Right cardiac atrium (tissue), 5 donors: Measurements from ENCODE around the gene DHX36. TPM values are rescaled to one million over a fixed set of nuclear protein-coding genes. Genes with fewer than 3 reads are reported as not detected.
A peak's percentile ranks its signal among the peaks of the same experiment; 100 is the strongest.

ENCODE experiments used
- ATAC-seq, 2 donors: fragments of 200-7000 bp; cut with Tn5 transposase; one replicate each; pipeline versions ENCODE4 v1.8.0 to v1.9.1; 2020; ENCODE audit warnings: moderate library complexity in 2 of 2, mild to moderate bottlenecking in 1 of 2
- DNase-seq, 3 donors: peaks; one replicate each; pipeline ENCODE4 v3.0.0-alpha.2; 2020
- H3K27ac ChIP-seq: one replicate; pipeline ENCODE4 v1.5.1; 2013; ENCODE audit warnings: mild to moderate bottlenecking, low read length, control low read depth, moderate library complexity
- H3K27me3 ChIP-seq: one replicate; pipeline ENCODE4 v1.6.1; 2013; ENCODE audit not compliant: control insufficient read depth, insufficient read depth
- H3K4me1 ChIP-seq: one replicate; pipeline ENCODE4 v1.6.1; 2013; ENCODE audit warnings: low read length; ENCODE audit not compliant: control insufficient read depth, insufficient read depth
- H3K4me3 ChIP-seq: one replicate; pipeline ENCODE4 v1.5.1; 2013; ENCODE audit warnings: low read length, control low read depth
- H3K9me3 ChIP-seq: one replicate; pipeline ENCODE4 v1.6.1; 2013; ENCODE audit warnings: low read length; ENCODE audit not compliant: control insufficient read depth
- WGBS: extraction: QIAGEN DNeasy Blood & Tissue Kit; methylation state at CpG from one replicate; pipeline ENCODE4 v1.1.7; 2013; 5-methylcytosine and 5-hydroxymethylcytosine counted together
- intact Hi-C, 4 donors: fragments of 100-400 bp; cut with DNase I; formaldehyde crosslinking; loops; one replicate each; pipeline versions ENCODE4 v1.11.0 to v1.14.0; 2022 to 2023
- long read RNA-seq, 4 donors: library from polyadenylated mRNA; unstranded; transcript quantifications; one replicate each; pipeline ENCODE4 v2.0.0, GENCODE V29; 2020 to 2021
- polyA plus RNA-seq: library from polyadenylated mRNA; stranded (reverse); fragments of 200-250 nt; gene quantifications from one replicate; pipeline ENCODE4 v1.2.3, GENCODE V29; 2013
- total RNA-seq, 4 donors: library from RNA; stranded (reverse); fragmentation: NEBNext Ultra II Directional; extraction: Animal tissue kit (Norgen Biotek cat#: 25700); gene quantifications; one replicate each; pipeline ENCODE4 v1.2.1, GENCODE V29; 2021
- donor health status: healthy with polysubstance abuse.
- donor health status: DM: no; HTN: yes; CAD: no.
- donor health status: DM: no; HTN: no; CAD: no.
- donor health status: DM: no; HTN: yes; CAD: no; lungs with severe emphysema.
- donor health status: DM: yes; HTN: yes; CAD: no.

DHX36 gene
- 10 to 100 TPM; 35.6 to 57.3 (median 42.0) TPM for total RNA-seq
- 31.6 TPM for polyA plus RNA-seq
- long read RNA-seq, donor 1, full-length matches to known transcripts: 8 of 35 reads
- long read RNA-seq, donor 1, partial matches to known transcripts: 27 of 35 reads
- long read RNA-seq, donor 1, other reads (novel, unspliced or antisense): 0 of 35 reads
- long read RNA-seq, donor 2, full-length matches to known transcripts: 10 of 12 reads
- long read RNA-seq, donor 2, partial matches to known transcripts: 2 of 12 reads
- long read RNA-seq, donor 2, other reads (novel, unspliced or antisense): 0 of 12 reads
- long read RNA-seq, donor 3, partial matches to known transcripts: 5 of 9 reads
- long read RNA-seq, donor 3, other reads (novel, unspliced or antisense): 3 of 9 reads
- long read RNA-seq, donor 4, full-length matches to known transcripts: 17 of 19 reads
- long read RNA-seq, donor 4, partial matches to known transcripts: 2 of 19 reads
- long read RNA-seq, donor 4, other reads (novel, unspliced or antisense): 0 of 19 reads

GRCh38 chr3:154323891-154324738 is at the start of gene DHX36:
TSS of gene DHX36 (minus strand) at chr3:154324487. CDS start at chr3:154324416, 71 bp downstream.
- peak; percentile 98 to 99 for ATAC-seq
- Histone ChIP-seq H3K4me1 (peaks cover 3% of the 10 kb centered on the region), H3K9me3 (no peaks in the 10 kb centered on the region), H3K4me3 (peak within 1 kb of the TSS; percentile 73), H3K27me3 (no peaks in the 10 kb centered on the region), H3K27ac (peak within 1 kb of the TSS; percentile 74)
- peak; percentile 94 to 96 (median 95) for DNase-seq
- WGBS: under 1% methylated on average over 45 of the region's 45 CpGs
- intact Hi-C loops: no loop called here

GRCh38 chr3:154367221-154367620 is 42.9 kb upstream of the DHX36 start:
- Histone ChIP-seq H3K9me3 (peaks cover 6% of the 10 kb centered on the region), H3K4me3 (no peak overlapping the region), H3K4me1 (no peaks in the 10 kb centered on the region), H3K27ac (no peak overlapping the region), H3K27me3 (no peaks in the 10 kb centered on the region)
- intact Hi-C loops: no loop called here
- whole genome bisulfite sequencing: 8% methylated on average over 3 of the region's 3 CpGs
- DNase-seq (no peak), ATAC-seq (no peak)

GRCh38 chr3:154364849-154365248 is 40.6 kb upstream of the DHX36 start:
- no peak overlapping the region for H3K4me3 ChIP-seq
- DNase-seq (no peak), ATAC-seq (no peak)
- no peaks in the 10 kb centered on the region for H3K27me3 ChIP-seq
- H3K9me3 ChIP-seq: peaks cover 6% of the 10 kb centered on the region
- H3K27ac ChIP-seq: no peak overlapping the region
- no peaks in the 10 kb centered on the region for H3K4me1 ChIP-seq
- intact Hi-C loops: no loop called here

- peaks cover 6% of the 10 kb centered on the region for H3K9me3 ChIP-seq
Measured at GRCh38 chr3:154361099-154361498, 36.8 kb upstream of the DHX36 start.

GRCh38 chr3:154356009-154356408 is 31.7 kb upstream of the DHX36 start:
- no peaks in the 10 kb centered on the region for H3K27me3 ChIP-seq
- H3K27ac ChIP-seq: no peak overlapping the region
- 58% methylated on average over 1 of the region's 1 CpG for WGBS
- no peaks in the 10 kb centered on the region for H3K9me3 ChIP-seq
- ATAC-seq (no peak), DNase-seq (no peak)
- intact Hi-C loops: no loop called here
- no peaks in the 10 kb centered on the region for H3K4me1 ChIP-seq
- H3K4me3 ChIP-seq: no peak overlapping the region

More at GRCh38 chr3:154361099-154361498, 36.8 kb upstream of the DHX36 start:
- no peaks in the 10 kb centered on the region for H3K27me3 ChIP-seq
- no peak for DNase-seq
- no peaks in the 10 kb centered on the region for H3K4me1 ChIP-seq
- intact Hi-C loops: no loop called here
- no peak overlapping the region for H3K4me3 ChIP-seq
- ATAC-seq: no peak
- 61% methylated on average over 1 of the region's 1 CpG for WGBS
- H3K27ac ChIP-seq: no peak overlapping the region

- 41% methylated on average over 2 of the region's 2 CpGs for WGBS
- H3K27ac ChIP-seq: no peak overlapping the region
- intact Hi-C loops: no loop called here
- ATAC-seq: no peak
- no peaks in the 10 kb centered on the region for H3K4me1 ChIP-seq
- DNase-seq: no peak
- H3K9me3 ChIP-seq: no peaks in the 10 kb centered on the region
- H3K4me3 ChIP-seq: no peak overlapping the region
- no peaks in the 10 kb centered on the region for H3K27me3 ChIP-seq
Measured at GRCh38 chr3:154349223-154349622, 24.9 kb upstream of the DHX36 start.

- no peak overlapping the region for H3K4me3 ChIP-seq
- H3K9me3 ChIP-seq: no peaks in the 10 kb centered on the region
- H3K4me1 ChIP-seq: no peaks in the 10 kb centered on the region
- WGBS: 80% methylated on average over 2 of the region's 2 CpGs
- DNase-seq (no peak), ATAC-seq (no peak)
- H3K27ac ChIP-seq: no peak overlapping the region
- intact Hi-C loops: no loop called here
- no peaks in the 10 kb centered on the region for H3K27me3 ChIP-seq
Measured at GRCh38 chr3:154345422-154346122, 21.3 kb upstream of the DHX36 start.

GRCh38 chr3:154338570-154338969 is 14.3 kb upstream of the DHX36 start:
- intact Hi-C loops: loop anchor here in 3 of 4 donors (10.0 kb wide), 1 partner anchor 986 kb away; no protein-coding TSS in a partner anchor

GRCh38 chr3:154338008-154338407 is 13.7 kb upstream of the DHX36 start:
- no peaks in the 10 kb centered on the region for H3K27me3 ChIP-seq
- intact Hi-C loops: loop anchor here in 3 of 4 donors (10.0 kb wide), 1 partner anchor 987 kb away; no protein-coding TSS in a partner anchor
- no peak overlapping the region for H3K4me3 ChIP-seq
- 76% methylated on average over 6 of the region's 6 CpGs for WGBS
- H3K27ac ChIP-seq: no peak overlapping the region
- no peak for ATAC-seq
- H3K4me1 ChIP-seq: no peaks in the 10 kb centered on the region
- no peak for DNase-seq
- H3K9me3 ChIP-seq: no peaks in the 10 kb centered on the region

More at GRCh38 chr3:154338570-154338969, 14.3 kb upstream of the DHX36 start:
- WGBS: 46% methylated on average over 4 of the region's 4 CpGs
- Histone ChIP-seq H3K4me1 (no peaks in the 10 kb centered on the region), H3K4me3 (no peak overlapping the region), H3K27ac (no peak overlapping the region), H3K27me3 (no peaks in the 10 kb centered on the region), H3K9me3 (no peaks in the 10 kb centered on the region)
- DNase-seq (no peak), ATAC-seq (no peak)

GRCh38 chr3:154334973-154335420 is 10.7 kb upstream of the DHX36 start:
- no peaks in the 10 kb centered on the region for H3K9me3 ChIP-seq
- H3K27ac ChIP-seq: no peak overlapping the region
- intact Hi-C loops: loop anchor here in 3 of 4 donors (10.0 kb wide), 1 partner anchor 990 kb away; no protein-coding TSS in a partner anchor
- H3K4me1 ChIP-seq: no peaks in the 10 kb centered on the region
- no peak for ATAC-seq
- H3K27me3 ChIP-seq: no peaks in the 10 kb centered on the region
- no peak overlapping the region for H3K4me3 ChIP-seq
- no peak for DNase-seq
- 13% methylated on average over 3 of the region's 3 CpGs for WGBS
